IPS-11a (cell line): ENCODE data around the gene SRSF12.

Experiments
- H3K4me3 ChIP-seq: one replicate; pipeline ENCODE4 v1.5.1; 2013; ENCODE audit warnings: low read depth, low read length, control low read depth

Gene SRSF12

DNA sequence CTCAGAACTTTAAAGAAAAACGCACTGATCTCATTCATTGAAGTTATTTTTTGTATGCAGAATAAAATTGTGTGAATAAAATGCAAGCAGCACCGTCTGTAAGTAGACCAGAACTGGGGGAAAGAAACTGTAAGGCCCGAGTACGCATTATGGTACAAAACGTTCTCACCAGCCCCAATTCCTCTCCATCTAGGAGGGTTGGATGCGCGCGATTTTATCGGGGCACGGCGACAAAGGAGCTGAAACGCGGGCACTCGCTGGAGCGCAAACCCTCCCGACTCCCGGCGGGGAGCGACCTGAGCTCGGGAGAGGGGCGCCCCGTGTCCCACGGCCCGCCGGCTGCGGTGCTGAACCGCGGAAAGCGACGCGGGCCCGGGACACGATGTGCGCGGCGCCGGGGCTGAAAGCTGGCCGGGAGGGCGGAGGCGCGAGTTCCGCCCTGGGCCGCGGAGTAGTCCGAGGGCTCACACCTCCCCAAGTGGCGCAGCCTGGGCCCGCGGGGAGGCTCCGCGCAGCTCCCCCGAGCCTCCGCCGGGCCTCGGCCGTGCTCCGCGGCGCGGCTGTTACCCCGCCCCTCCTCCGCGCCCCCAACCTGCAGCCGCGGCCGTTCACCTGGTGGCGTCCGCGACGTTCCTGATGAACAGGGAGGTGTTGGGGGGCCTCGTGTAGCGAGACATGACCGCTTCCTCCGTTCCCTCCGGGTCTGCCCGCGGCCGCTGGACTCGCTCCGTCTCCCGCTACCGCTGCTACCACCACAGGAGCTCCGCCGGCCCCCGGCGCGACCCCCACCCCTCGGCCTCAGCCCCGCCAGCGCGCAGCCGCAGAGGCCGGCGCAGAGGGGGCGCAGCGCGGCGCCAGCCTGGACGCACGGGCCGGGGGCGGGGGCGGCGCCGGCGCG is at the start of gene SRSF12:
Gene SRSF12 (minus strand): TSS at position 861 of the 898 bp plus-strand sequence. CDS start 184 bp downstream, at position 677.
- peak within 1 kb of the TSS; percentile 50 for H3K4me3 ChIP-seq

DNA sequence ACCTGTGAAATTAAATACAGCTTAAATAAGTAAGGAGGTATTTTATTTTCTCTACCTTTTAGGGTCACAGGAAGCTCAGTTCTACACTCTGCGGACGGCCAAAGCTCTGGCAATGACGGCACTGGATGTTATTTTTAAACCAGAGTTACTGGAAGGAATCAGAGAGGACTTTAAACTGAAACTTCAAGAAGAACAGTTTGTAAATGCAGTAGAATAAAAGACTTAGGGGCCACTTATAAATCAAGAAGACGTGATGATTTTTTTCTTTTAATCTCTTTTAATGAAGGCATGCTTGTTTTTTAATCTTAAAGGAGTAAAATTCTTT is 44.1 kb upstream of the SRSF12 start:
- H3K4me3 ChIP-seq, result no peak overlapping the region

DNA sequence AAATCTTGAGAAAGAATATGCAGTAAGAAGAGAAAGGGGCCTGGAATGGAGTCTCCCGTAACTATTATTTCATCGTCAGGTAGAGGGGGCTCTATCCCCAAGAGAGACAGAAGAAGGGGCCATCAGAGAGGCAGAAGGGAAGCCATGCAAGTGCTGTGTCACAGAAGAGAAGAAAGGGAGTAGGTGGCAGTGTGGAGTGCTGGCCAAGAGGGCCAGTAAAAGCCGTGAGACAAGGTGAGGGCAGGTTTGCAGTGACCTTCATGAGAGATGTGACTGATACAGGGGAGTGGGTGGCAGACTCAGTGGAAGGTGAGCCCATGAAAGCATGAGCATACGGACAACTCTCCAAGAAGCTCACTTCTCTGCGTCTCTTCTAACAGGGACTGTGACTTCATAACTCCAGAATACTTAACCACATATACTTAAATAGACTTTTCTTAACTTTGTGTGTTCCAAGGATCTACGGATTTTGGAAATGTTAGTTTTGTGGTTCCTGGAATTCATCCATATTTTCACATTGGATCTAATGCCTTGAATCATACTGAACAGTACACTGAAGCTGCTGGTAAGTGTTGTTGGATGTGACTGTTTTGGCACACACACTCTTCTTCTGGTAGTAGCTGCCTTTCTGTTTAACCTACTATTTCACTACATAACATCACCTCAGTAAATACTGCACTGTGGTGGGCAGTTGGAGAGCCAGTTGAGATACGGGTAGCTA is 43.6 kb upstream of the SRSF12 start:
- H3K4me3 ChIP-seq, result no peak overlapping the region

DNA sequence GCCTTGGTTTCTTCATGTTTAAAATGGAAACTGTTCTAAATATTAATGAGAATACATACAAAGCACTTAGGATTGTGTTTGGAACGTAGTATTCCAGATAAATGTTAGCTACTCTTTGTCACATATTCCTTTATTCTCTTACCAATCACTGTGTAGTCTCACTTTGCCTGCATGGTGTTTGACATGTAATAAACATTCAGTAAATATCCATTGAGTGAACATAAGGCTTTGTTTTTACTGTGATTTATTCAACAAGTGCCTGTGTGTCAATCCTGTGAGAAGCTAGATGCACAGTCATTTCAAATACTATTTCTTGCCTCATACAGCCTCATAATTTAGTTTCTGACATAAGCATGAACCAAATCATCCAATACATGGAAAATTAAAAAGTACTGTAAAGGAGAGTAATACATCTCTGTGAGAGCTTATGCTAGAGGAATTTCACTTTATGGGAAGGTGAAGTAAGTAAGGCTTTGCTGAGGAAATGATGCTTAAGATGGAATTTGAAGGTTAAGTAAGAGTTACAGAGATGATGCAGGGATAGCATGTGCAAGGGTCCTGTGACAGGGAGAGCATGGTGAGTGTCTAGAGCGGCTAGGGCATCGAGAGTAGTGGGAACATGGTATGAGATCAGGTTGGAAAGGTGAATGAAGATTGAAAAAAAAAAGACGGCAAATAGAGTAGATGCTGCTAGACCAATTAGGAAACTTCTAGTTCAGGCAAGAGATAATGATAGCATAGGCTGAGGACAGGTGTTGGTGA is 42.6 kb upstream of the SRSF12 start:
- no peak overlapping the region for H3K4me3 ChIP-seq

DNA sequence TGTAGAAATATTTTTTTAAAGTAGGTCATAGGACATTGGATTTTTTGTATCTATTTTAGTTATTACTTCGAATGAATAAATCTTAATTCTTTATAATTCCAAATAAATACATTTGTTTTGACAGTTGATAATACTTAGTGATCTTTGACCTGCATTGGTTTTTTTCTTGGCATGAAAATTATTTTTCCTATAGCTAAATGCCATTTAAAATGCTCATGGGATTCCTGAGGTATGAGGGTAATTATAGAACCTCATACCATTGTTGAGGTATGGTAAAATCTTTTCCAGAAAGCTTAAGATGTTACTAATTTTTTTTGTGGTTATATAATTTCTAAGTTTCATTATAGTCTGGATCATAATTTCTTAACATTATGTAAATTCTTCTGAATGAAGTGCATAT is 36.3 kb upstream of the SRSF12 start:
- no peak overlapping the region for H3K4me3 ChIP-seq

DNA sequence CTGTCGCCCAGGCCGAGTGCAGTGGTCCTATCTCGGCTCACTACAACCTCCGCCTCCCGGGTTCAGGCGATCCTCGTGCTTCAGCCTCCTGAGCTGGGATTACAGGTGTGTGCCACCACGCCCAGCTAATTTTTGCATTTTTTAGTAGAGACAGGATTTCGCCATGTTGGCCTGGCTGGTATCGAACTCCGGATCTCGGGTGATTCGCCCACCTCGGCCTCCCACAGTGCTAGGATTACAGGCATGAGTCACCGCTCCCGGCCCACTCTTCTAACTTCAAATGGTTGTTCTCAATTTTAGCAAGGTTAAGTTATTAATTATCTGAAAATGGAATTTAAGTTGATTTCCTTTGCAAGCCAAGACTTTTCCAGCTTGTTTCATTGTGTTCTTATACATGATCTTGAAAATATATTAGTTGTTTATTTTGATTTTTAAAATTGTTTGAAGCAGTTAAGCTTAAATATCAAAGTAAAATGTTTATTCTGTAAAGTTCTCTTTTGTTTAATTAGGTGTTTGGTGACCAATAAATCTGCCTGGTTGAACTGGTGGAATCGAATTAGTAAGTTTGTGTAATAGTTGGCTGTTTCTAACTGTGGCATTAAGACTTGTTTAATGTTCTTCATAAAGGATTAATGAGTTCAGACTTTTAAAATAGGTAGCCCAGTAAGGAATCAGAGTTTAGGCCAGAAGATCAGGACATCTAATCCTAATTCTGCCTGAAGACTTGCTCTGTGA is 30.3 kb upstream of the SRSF12 start:
- H3K4me3 ChIP-seq, result no peak overlapping the region

DNA sequence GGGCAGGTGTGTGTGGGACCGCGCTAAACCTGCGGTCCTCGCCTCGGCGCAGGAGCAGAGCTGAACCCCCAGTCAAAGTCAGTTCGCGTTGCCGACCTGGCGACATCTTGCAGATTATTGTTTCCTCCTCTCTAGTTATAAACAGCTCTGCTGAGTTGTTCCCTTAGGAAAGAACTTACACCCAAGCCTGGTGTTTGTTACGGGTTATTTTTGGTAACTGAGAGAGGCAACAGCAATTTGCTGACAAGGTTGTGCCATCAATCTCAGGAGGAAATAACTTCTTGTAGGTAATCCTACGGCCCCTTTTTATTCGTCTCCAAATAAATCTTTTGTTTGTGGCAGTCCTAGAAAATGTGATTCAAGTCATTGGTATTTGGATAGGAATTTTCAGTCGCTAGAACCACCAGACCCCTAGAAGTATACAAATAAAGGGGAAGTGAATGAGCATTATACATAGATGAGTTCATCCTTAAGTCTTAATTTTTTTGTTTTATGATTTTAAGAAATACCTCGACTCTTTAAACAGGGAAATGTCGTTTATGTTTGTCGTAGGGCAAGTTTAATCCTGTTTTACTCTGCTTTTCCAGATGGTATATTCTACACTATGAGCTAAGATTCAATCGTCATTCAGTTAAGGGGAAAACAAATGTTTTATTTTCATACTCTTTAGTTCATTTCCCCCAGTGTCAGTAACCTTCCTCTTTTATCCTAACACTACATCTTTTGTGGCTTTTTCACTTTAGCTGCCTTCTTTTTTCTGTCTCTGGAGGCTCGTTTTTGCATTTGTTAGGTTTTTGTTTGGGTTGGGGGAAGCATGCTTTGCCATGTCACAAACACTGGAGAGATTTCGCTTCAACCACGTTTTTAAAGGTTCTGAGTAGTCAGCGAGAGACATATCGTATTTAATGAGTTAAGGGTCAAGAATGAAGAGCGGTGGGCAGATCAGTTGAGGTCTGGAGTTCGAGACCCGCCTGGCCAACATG is 29.1 kb upstream of the SRSF12 start:
- peak overlapping the region; percentile 40 for H3K4me3 ChIP-seq

DNA sequence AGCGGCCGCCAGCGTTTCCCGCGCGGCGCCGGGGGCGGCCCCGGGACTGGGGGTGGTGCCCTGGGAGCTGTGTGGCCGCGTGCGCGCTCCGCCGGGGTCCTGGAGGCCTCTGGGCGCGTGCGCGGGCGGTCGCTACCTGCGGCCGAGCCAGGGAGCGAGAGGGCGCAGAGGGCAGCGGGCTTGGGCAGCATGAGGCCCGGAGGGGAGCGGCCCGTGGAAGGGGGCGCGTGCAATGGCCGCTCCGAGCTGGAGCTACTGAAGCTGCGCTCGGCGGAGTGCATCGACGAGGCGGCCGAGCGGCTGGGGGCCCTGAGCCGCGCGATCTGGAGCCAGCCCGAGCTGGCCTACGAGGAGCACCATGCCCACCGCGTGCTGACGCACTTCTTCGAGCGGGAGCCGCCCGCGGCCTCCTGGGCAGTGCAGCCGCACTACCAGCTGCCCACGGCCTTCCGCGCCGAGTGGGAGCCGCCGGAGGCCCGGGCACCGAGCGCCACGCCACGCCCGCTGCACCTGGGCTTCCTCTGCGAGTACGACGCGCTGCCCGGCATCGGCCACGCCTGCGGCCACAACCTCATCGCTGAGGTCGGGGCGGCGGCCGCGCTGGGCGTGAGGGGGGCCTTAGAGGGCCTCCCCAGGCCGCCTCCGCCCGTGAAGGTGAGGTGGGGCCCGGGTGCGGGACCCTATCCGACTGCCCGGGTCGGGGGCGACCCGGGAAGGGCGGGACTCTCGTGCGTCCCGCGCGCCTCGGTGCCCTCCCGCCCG is 28.3 kb upstream of the SRSF12 start, which contains the start of gene PM20D2:
Gene PM20D2 (plus strand): TSS at position 100 of the 762 bp plus-strand sequence. CDS start 90 bp downstream, at position 190.
- H3K4me3 ChIP-seq, result peak within 1 kb of the TSS; percentile 40

DNA sequence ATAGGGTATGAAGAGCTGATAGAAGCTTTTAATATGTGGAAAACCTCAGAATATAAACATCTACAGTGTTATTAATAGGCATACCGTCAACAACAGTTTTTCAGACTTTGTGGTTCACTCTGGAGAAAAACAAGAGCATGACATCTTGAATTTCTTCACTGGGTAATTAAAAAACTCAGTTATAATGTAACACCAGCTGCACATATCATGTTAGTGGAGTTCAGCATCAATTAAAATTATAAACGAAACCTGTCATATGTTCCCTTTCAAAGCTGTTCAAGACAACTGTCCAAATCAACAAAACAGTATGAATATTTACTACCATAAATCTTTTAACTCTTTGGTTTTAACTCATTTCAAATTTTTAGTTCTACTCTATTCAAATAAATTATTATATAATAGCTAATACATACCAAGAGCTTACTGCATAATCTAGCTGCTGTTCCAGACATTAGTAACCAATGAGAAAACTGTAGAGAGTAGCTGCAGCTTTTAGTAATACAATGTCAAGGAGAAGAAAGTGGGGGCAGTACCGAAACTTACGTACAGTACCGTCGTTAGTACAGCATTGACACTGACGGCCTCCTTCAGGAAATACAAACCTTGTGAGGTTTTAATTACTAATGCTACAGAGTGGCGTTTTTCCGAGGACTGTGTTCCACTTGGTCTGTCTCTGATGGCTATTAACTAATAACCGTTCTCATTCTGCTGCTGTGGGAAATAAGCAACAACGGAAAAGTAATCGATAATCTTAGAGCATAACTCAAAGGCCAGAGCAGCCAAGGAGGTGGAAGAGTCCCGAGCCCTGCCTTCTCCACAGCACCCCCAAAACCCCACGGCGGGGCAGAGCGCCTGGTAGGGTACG is 27.5 kb upstream of the SRSF12 start:
- peak overlapping the region; percentile 40 for H3K4me3 ChIP-seq

DNA sequence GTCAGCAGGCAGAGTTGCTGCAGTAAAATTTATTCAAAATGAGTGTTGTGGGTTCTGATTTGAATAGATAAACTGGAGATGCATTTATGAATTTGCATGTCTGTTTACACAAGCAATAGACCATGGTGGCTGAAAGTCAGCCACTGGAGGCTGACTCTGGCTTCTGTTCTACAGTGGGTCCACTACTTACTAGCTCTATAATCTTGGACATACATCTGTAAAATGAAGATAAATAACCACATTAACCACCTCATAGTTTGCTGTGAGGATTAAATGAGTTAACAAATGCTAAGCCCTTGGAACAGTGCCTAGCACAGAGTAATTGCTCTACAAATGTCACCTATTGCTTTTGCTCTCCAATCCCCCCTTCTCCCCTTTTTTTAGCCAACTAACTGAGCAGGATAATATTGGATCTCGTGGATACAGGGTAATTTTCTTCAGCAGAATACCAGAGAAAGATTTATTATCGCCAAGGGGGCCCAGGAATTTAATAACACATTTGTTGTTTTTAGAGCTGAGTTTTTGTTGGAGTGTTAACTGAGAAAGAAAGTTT is 26.6 kb upstream of the SRSF12 start:
- no peak overlapping the region for H3K4me3 ChIP-seq

DNA sequence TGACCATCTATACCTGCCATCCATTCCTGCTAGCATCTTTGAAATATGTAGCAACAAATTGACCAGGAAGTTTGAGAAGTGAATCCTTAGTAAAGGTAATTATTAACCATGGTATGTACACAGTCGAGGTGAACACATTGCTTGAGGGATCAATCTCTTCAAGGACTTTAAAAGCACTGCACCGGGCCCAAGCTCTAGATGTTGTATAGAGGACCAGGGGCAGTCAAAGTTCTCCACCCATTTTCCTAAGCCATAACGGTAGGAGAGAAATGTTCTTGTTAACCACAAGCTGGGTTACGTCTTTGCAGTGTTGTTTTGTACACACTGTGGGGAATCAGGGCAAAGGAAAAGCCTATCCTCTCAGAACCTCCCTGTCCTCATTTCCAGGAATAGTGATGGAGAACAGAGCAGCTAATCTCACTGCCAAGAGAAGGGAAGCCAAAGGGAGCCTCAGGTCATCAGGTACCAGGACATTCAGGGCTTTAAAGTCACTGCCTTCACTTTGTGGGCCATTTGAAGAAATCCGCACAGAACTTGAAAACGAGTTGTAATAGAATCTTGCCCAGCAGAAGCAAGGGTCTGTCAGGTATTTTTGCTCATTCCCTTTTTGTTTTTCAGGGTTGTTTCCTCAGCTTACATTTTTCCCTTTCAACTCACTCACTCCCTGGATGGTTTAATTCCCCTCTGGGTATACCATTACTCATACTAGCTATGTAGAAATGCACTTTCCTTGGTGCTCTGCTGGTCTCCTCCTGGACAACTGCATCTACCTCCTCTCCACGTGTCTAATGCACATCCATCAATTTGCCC is 22.7 kb upstream of the SRSF12 start:
- no peak overlapping the region for H3K4me3 ChIP-seq

DNA sequence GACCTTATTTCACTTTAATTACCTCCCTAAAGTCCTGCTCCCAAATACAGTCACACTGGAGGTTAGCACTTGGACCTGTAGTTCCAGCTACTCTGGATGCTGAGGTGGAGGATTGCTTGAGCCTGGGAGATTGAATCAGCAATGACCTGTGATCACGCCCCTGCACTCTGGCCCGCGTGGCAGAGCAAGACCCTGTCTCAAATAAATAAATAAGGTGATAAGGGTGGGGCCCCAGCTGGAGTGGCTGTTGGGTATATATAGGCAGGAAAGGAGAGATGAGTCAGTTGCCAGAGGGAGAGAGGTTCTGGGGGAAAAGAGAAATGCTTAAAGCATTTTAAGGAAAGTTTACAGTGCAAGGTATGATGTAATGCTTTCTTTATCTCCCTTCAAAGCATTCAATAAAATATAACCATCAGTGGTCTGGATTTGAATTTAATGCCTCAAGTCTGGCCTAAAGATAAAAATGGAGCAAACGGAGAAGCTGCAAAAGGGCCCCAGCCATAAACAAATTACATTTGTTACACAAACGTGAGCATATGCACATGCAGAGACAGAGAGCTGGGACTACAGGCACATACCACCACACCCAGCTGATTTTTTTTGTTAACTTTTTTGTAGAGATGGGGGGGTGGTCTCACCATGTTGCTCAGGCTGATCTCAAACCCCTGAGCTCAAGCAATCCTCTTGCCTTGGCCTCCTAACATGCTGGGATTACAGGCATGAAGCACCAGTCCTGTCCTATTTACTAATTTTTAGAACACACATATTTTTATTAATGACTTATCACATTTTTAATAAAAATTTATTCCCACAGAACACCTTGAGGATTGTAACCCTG is 21.9 kb upstream of the SRSF12 start:
- H3K4me3 ChIP-seq, result no peak overlapping the region

DNA sequence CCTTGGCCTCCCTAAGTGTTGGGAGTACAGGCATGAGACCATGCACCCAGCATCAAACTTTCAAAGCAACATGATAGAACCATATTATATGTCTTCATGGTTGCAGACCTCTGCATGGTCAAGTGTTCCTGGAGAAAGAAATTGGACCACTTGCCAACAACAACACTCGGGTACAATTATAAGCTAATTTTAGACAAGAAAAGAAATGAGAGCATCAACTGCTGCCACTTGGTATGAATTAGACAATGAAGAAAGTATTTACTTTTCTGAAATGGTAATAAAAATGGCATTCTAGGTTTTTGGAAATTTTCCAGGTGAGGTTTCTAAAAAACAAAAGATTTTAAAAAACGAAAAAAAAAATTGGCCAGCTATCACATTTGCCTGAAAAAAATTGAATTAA is 20.3 kb upstream of the SRSF12 start:
- no peak overlapping the region for H3K4me3 ChIP-seq

DNA sequence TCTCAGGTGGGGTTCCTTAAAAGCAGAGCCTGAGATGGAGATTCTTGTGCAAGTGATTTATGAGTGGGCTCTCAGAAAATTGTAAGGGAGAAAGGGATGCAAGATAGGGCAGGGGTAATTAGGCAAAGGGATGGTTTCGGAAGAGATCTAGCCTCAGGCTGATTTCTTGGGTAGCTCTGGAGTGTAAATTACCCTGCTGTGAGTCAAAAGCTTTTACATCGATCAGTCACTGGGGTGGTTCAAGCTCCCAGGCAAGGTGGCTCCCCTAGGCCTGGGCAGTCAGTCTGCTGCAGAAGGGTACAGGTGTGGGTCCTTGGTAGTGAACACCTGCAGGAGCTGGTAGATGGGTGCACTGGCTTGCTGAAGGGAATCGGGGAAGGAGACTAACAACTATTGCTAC is 16.9 kb upstream of the SRSF12 start:
- no peak overlapping the region for H3K4me3 ChIP-seq

DNA sequence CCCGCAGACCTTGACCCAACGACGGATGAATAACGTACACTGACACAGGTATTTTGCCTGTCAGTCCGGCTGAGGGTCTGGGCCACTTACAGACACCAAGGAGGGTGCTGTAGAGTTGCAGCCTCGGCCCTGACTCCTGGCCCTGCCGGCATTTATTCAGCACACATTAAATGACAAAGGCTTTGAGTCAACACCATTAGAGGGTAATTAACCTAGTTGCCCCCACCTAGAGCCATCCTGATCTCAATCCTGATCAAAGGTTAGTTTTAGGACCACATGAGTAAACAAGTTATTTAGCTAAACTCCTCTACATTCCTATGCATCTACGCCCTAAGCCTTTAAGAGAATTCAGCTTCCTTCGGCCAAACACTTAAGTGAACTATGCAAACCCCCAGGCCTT is 16.1 kb upstream of the SRSF12 start:
- H3K4me3 ChIP-seq, result no peak overlapping the region

DNA sequence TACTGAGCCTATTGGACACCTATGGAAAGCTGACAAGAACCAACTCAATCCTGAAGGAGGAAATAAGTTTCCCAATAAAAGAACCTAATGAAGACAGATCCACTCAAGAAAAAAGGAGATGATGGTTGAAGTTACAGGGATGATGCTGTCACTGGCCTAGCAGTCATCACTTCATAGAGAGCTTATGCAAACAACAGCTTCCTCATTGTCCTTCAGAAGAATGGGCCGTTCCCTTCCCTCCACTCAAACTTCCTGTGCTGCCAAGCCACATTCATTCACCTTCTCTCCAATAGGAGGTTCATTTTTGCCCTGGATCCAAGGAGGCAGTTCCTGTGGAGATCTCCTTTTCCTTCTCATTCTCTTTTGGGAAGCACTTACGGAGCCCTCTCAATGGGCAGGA is 14.2 kb upstream of the SRSF12 start:
- no peak overlapping the region for H3K4me3 ChIP-seq
